MCF 10A (cell line): ENCODE results near the gene TNFRSF19. TPM values are rescaled to one million over a fixed set of nuclear protein-coding genes. Genes with fewer than 3 reads are reported as not detected.
A peak's percentile ranks its signal among the peaks of the same experiment; 100 is the strongest.

Source experiments
- BruUV-seq: library from RNA; stranded (reverse); fragments of 400-500 nt; replicated peaks from 2 replicates; lab custom pipeline; 2021; lab: Mats Ljungman, UMichigan
- CTCF ChIA-PET: fragments of 300-600 bp; sonication (Branson Sonifier 250); formaldehyde crosslinking; extraction: SDS; loops from one replicate; lab custom pipeline; 2021; ENCODE audit warnings: antibody characterized with exemption, inconsistent platforms; lab: Yijun Ruan, JAX
- POLR2A ChIA-PET: fragments of 300-600, 350-650 bp; sonication (Branson Sonifier 250); formaldehyde crosslinking; extraction: SDS; loops from one replicate; lab custom pipeline; 2020; ENCODE audit warnings: antibody characterized with exemption, inconsistent platforms; lab: Yijun Ruan, JAX
- DNase-seq: peaks from one replicate; pipeline ENCODE4 v3.0.0-alpha.2; 2018; ENCODE audit not compliant: unreplicated experiment
- H3K27ac Mint-ChIP-seq: one replicate; pipeline ENCODE4 v1.8.0; 2022; ENCODE audit warnings: mild to moderate bottlenecking, low read depth, mixed read lengths; ENCODE audit not compliant: unreplicated experiment
- H3K27me3 Mint-ChIP-seq: one replicate; pipeline ENCODE4 v1.8.0; 2022; ENCODE audit warnings: mixed read lengths; ENCODE audit not compliant: insufficient read depth, unreplicated experiment
- H3K36me3 Mint-ChIP-seq: one replicate; pipeline ENCODE4 v1.8.0; 2022; ENCODE audit warnings: mild to moderate bottlenecking, moderate library complexity, mixed read lengths; ENCODE audit not compliant: insufficient read depth, unreplicated experiment
- H3K4me1 Mint-ChIP-seq: one replicate; pipeline ENCODE4 v1.8.0; 2022; ENCODE audit warnings: mixed read lengths; ENCODE audit not compliant: insufficient read depth, unreplicated experiment
- H3K4me3 Mint-ChIP-seq: one replicate; pipeline ENCODE4 v1.8.0; 2022; ENCODE audit warnings: mild to moderate bottlenecking, moderate library complexity, mixed read lengths; ENCODE audit not compliant: unreplicated experiment
- H3K9me3 Mint-ChIP-seq: one replicate; pipeline ENCODE4 v1.8.0; 2022; ENCODE audit warnings: mixed read lengths; ENCODE audit not compliant: unreplicated experiment
- intact Hi-C: fragments of 100-400 bp; cut with micrococcal nuclease; formaldehyde crosslinking; loops from 2 replicates; pipeline ENCODE4 v1.14.1; 2022
- total RNA-seq: library from RNA; stranded (reverse); gene quantifications from 2 replicates; pipeline ENCODE4 v1.2.3, GENCODE V29; 2022
- TF ChIP-seq, protein P1 (sequence below): fragments of 200-600 bp; IDR thresholded peaks from one replicate; pipeline ENCODE4 v1.8.0; 2022; ENCODE audit warnings: antibody characterized with exemption, mild to moderate bottlenecking; ENCODE audit not compliant: unreplicated experiment

The TNFRSF19 gene
- total RNA-seq, 1 experiment from 2014 or later = not detected

GRCh38 chr13:23621316-23621645 is 51.1 kb downstream of the TNFRSF19 start:
- peak; percentile 53 for DNase-seq
- ChIA-PET POLR2A (no interaction called here), CTCF (no interaction called here)
- Mint-ChIP-seq H3K4me1 (peaks cover 18% of the 10 kb centered on the region), H3K27ac (no peak overlapping the region), H3K36me3 (no peaks in the 10 kb centered on the region), H3K4me3 (no peak overlapping the region), H3K9me3 (no peaks in the 10 kb centered on the region), H3K27me3 (no peaks in the 10 kb centered on the region)
- BruUV-seq = no TSS peak
- TF ChIP-seq, protein P1, sequence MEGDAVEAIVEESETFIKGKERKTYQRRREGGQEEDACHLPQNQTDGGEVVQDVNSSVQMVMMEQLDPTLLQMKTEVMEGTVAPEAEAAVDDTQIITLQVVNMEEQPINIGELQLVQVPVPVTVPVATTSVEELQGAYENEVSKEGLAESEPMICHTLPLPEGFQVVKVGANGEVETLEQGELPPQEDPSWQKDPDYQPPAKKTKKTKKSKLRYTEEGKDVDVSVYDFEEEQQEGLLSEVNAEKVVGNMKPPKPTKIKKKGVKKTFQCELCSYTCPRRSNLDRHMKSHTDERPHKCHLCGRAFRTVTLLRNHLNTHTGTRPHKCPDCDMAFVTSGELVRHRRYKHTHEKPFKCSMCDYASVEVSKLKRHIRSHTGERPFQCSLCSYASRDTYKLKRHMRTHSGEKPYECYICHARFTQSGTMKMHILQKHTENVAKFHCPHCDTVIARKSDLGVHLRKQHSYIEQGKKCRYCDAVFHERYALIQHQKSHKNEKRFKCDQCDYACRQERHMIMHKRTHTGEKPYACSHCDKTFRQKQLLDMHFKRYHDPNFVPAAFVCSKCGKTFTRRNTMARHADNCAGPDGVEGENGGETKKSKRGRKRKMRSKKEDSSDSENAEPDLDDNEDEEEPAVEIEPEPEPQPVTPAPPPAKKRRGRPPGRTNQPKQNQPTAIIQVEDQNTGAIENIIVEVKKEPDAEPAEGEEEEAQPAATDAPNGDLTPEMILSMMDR = no peak
- intact Hi-C loops = loop anchor here (5.0 kb wide), 1 partner anchor 151 kb away; no protein-coding TSS in a partner anchor

DNA sequence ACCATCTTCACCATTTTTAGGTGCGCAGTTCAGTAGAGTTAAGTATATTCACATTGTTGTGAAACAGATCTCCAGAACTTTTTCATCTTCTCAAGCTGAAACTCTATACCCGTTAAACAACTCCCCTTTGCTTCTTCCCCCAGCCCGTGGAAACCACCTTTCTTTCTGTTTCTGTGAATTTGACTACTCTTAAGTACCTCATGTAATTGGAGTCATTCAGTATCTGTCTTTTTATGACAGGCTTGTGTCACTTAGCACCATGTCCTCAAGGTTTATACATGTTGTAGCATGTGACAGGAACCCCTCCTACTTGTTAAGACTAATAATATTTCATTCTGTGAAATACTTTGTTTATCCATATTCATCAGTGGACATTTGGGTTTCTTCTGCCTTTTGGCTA is 52.8 kb downstream of the TNFRSF19 start:
- no peak for DNase-seq
- H3K4me1 Mint-ChIP-seq = peaks cover 6% of the 10 kb centered on the region
- no peaks in the 10 kb centered on the region for H3K9me3 Mint-ChIP-seq
- no peak overlapping the region for H3K27ac Mint-ChIP-seq
- no peak overlapping the region for H3K4me3 Mint-ChIP-seq
- CTCF ChIA-PET = no interaction called here
- POLR2A ChIA-PET = no interaction called here
- peaks cover 16% of the 10 kb centered on the region for H3K27me3 Mint-ChIP-seq
- no TSS peak for BruUV-seq
- TF ChIP-seq, protein P1 = no peak
- intact Hi-C loops = loop anchor here (5.0 kb wide), 1 partner anchor 149 kb away; no protein-coding TSS in a partner anchor
- H3K36me3 Mint-ChIP-seq = no peaks in the 10 kb centered on the region

DNA sequence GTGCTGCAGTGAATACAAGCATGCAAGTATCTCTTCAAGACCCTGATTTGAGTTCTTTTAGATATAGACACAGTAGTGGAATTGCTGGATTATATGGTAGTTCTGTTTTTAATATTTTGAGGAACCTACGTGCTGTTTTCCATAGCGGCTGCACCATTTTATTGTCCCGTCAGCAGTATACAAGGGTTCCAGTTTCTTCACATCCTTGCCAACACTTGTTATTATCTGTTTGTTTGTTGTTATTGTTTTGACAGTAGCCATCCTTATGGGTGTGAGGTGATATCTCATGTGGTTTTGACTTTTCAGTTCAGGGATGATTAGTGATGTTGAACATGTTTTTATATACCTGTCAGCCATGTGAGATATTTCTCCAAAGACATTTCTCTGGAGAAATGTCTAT is 53.2 kb downstream of the TNFRSF19 start:
- no peak overlapping the region for H3K4me3 Mint-ChIP-seq
- no peaks in the 10 kb centered on the region for H3K9me3 Mint-ChIP-seq
- no peaks in the 10 kb centered on the region for H3K36me3 Mint-ChIP-seq
- ChIA-PET POLR2A (no interaction called here), CTCF (no interaction called here)
- intact Hi-C loops = loop anchor here (5.0 kb wide), 1 partner anchor 149 kb away; no protein-coding TSS in a partner anchor
- no peak for DNase-seq
- H3K27me3 Mint-ChIP-seq = peaks cover 16% of the 10 kb centered on the region
- H3K4me1 Mint-ChIP-seq = peaks cover 1% of the 10 kb centered on the region
- no TSS peak for BruUV-seq
- TF ChIP-seq, protein P1 = no peak
- H3K27ac Mint-ChIP-seq = no peak overlapping the region

- POLR2A ChIA-PET = no interaction called here
- Mint-ChIP-seq H3K9me3 (no peaks in the 10 kb centered on the region), H3K4me3 (no peak overlapping the region), H3K4me1 (no peaks in the 10 kb centered on the region), H3K27ac (no peak overlapping the region), H3K36me3 (no peaks in the 10 kb centered on the region), H3K27me3 (peaks cover 16% of the 10 kb centered on the region)
- intact Hi-C loops = no loop called here
- BruUV-seq = no TSS peak
- DNase-seq = no peak
- CTCF ChIA-PET = no interaction called here
- TF ChIP-seq, protein P1 = no peak
These were observed 56.5 kb downstream of the TNFRSF19 start for GRCh38 chr13:23626700-23627099.
